HG02798 (cell line): ENCODE results near the gene OXER1.

Source experiments
- ATAC-seq: cut with Tn5 transposase; IDR thresholded peaks from one replicate; pipeline ENCODE4 v1.9.1; 2021; ENCODE audit warnings: mild to moderate bottlenecking; ENCODE audit not compliant: unreplicated experiment, poor library complexity

Gene OXER1

DNA sequence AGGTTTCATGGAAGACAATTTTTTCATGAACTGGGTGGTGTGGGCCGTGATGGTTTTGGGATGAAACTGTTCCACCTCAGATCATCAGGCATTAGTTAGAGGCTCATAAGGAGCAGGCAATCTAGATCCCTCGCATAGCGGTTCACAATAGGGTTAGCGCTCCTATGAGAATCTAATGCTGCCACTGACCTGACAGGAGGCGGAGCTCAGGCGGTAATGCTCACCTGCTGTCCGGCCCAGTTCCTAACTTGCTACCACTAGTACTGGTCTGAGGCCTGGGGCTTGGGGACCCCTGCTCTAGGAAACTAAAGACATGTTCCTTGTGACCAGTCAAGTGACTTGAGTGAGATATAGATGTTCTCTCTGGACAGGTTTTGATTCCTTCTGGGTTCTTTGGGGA lies 49.2 kb downstream of the OXER1 start:
- no peak for ATAC-seq

GRCh38 chr2:42713920-42714319 lies 50.0 kb downstream of the OXER1 start:
- no peak for ATAC-seq

GRCh38 chr2:42712934-42713333 lies 51.0 kb downstream of the OXER1 start:
- ATAC-seq = no peak
